A549 (cell line): ENCODE results near the gene SLC38A10. TPM values are rescaled to one million over a fixed set of nuclear protein-coding genes. Genes with fewer than 3 reads are reported as not detected.

Experiments used
- ATAC-seq, 2 experiments: fragments of 200-7000 bp in 1 of 2; fragments of >200 bp in 1 of 2; cut with Nextera tagmentation in 1 of 2; cut with Tn5 transposase in 1 of 2; 3 replicates each; pipeline versions ENCODE4 v1.8.0 to v1.9.1; 2018 to 2020; ENCODE audit warnings: mild to moderate bottlenecking in 1 of 2, moderate library complexity in 1 of 2
- CTCF ChIA-PET: fragments of 300-600 bp; sonication (Branson Sonifier 250); formaldehyde crosslinking; extraction: SDS; loops from one replicate; lab custom pipeline; 2021; ENCODE audit warnings: antibody characterized with exemption, inconsistent platforms; lab: Yijun Ruan, JAX
- POLR2A ChIA-PET: fragments of 350-600 bp; formaldehyde crosslinking; extraction: SDS; loops from one replicate; lab custom pipeline; 2021; ENCODE audit warnings: antibody characterized with exemption, inconsistent platforms; lab: Yijun Ruan, JAX
- DNase-seq, 2 experiments: peaks; one replicate each; pipeline versions ENCODE4 v3.0.0 to v3.0.0-alpha.2; 2011 to 2016; ENCODE audit warnings: low read depth in 1 of 2, low spot score in 1 of 2
- FAIRE-seq: peaks from 2 replicates; lab custom pipeline; 2011; peaks lifted over from hg19 to GRCh38; lab: Jason Lieb, UNC
- H3K27ac ChIP-seq, 2 experiments: fragments of >200 bp; sonication (Bioruptor Twin); formaldehyde crosslinking; 3 replicates each; pipeline ENCODE4 v1.5.1; 2016 to 2017
- H3K4me1 ChIP-seq: fragments of >200 bp; sonication (Bioruptor Twin); formaldehyde crosslinking; 3 replicates; pipeline ENCODE4 v1.6.1; 2016
- H3K4me2 ChIP-seq: fragments of >200 bp; sonication (Bioruptor Twin); formaldehyde crosslinking; 3 replicates; pipeline ENCODE4 v1.6.1; 2016
- H3K4me3 ChIP-seq: fragments of >200 bp; sonication (Bioruptor Twin); formaldehyde crosslinking; 3 replicates; pipeline ENCODE4 v1.5.1; 2016
- H3K9me3 ChIP-seq: fragments of >200 bp; sonication (Bioruptor Twin); formaldehyde crosslinking; 3 replicates; pipeline ENCODE4 v1.6.1; 2016
- CBX2 ChIP-seq: fragments of 200-600 bp; sonication (generic); IDR thresholded peaks from 2 replicates; pipeline ENCODE4 v1.6.1; 2016; ENCODE audit warnings: low read depth, mild to moderate bottlenecking, borderline replicate concordance
- CEBPB ChIP-seq, 2 experiments: fragments of >200 bp in 1 of 2; sonication (Bioruptor Twin) in 1 of 2; formaldehyde crosslinking in 1 of 2; IDR thresholded peaks; 2 replicates each; pipeline ENCODE4 v1.6.1; 2012 to 2016
- EHF ChIP-seq: fragments of 250-450 bp; sonication (Bioruptor Pico); IDR thresholded peaks from 2 replicates; pipeline ENCODE4 v1.5.0; 2020; ENCODE audit warnings: mild to moderate bottlenecking
- EHMT2 ChIP-seq: fragments of 200-600 bp; sonication (generic); IDR thresholded peaks from 2 replicates; pipeline ENCODE4 v1.6.1; 2016; ENCODE audit warnings: antibody characterized with exemption, low read depth, mild to moderate bottlenecking, moderate library complexity
- EP300 ChIP-seq, 2 experiments: fragments of >200 bp; sonication (Bioruptor Twin); formaldehyde crosslinking; IDR thresholded peaks; 2 replicates in 1 of 2; 3 replicates in 1 of 2; pipeline ENCODE4 v1.6.1; 2016 to 2017
- GATA3 ChIP-seq: IDR thresholded peaks from 2 replicates; pipeline ENCODE4 v1.6.1; 2012; ENCODE audit warnings: borderline replicate concordance
- HDAC2 ChIP-seq: fragments of 200-600 bp; sonication (generic); IDR thresholded peaks from 2 replicates; pipeline ENCODE4 v1.6.1; 2016
- HES2 ChIP-seq: fragments of >200 bp; sonication (Bioruptor Twin); formaldehyde crosslinking; IDR thresholded peaks from 2 replicates; pipeline ENCODE4 v1.6.1; 2016
- HEYL ChIP-seq: fragments of 250-450 bp; sonication (Bioruptor Pico); IDR thresholded peaks from 2 replicates; pipeline ENCODE4 v1.8.0; 2021; ENCODE audit warnings: mild to moderate bottlenecking, moderate library complexity
- HOXB13 ChIP-seq: fragments of 250-450 bp; sonication (Bioruptor Pico); IDR thresholded peaks from 2 replicates; pipeline ENCODE4 v1.5.0; 2020; ENCODE audit warnings: low read depth, mild to moderate bottlenecking, moderate library complexity
- HOXB5 ChIP-seq: fragments of 250-450 bp; sonication (Bioruptor Pico); IDR thresholded peaks from 2 replicates; pipeline ENCODE4 v1.5.0; 2020; ENCODE audit warnings: mild to moderate bottlenecking, moderate library complexity
- NFE2L2 ChIP-seq: fragments of 150-350 bp; conservative IDR thresholded peaks from 2 replicates; pipeline ENCODE4 v1.6.1; 2014; ENCODE audit warnings: low read length
- NR3C1 ChIP-seq: fragments of >200 bp; sonication (Bioruptor Twin); formaldehyde crosslinking; IDR thresholded peaks from 3 replicates; pipeline ENCODE4 v1.6.1; 2017
- POLR2A ChIP-seq: IDR thresholded peaks from 2 replicates; pipeline ENCODE4 v1.6.1; 2012; ENCODE audit warnings: mild to moderate bottlenecking, low read length
- SMC3 ChIP-seq: fragments of >200 bp; sonication (Bioruptor Twin); formaldehyde crosslinking; IDR thresholded peaks from 3 replicates; pipeline ENCODE4 v1.6.1; 2018; ENCODE audit warnings: inconsistent platforms
- ZC3H11A ChIP-seq: fragments of 450-650 bp; IDR thresholded peaks from 2 replicates; pipeline ENCODE4 v1.6.1; 2014; ENCODE audit warnings: antibody characterized with exemption, mild to moderate bottlenecking
- ZSCAN20 ChIP-seq: fragments of 250-450 bp; sonication (Bioruptor Pico); IDR thresholded peaks from 2 replicates; pipeline ENCODE4 v1.8.0; 2022; ENCODE audit warnings: mild to moderate bottlenecking, moderate library complexity
- WGBS: methylation state at CpG from one replicate; pipeline ENCODE4 v1.1.6; 2017; ENCODE audit errors: missing lambda C conversion rate; 5-methylcytosine and 5-hydroxymethylcytosine counted together
- polyA plus RNA-seq, 4 experiments: library from polyadenylated mRNA; depleted of rRNA in 3 of 4; stranded (reverse); fragments of >200 nt; fragmentation: RNase III in 1 of 4; extraction: RNeasy Plus Mini Kit Qiagen cat#74134 plus additional on column Dnase treatment in 1 of 4; gene quantifications; 2 replicates in 3 of 4; 3 replicates in 1 of 4; pipeline ENCODE4 v1.2.3, GENCODE V29; 2011 to 2017
- TF ChIP-seq, protein P1 (sequence below): fragments of >200 bp; sonication (Bioruptor Twin); formaldehyde crosslinking; IDR thresholded peaks from 3 replicates; pipeline ENCODE4 v1.5.1; 2016
- TF ChIP-seq, protein P2 (sequence below): fragments of 450-650 bp; IDR thresholded peaks from 2 replicates; pipeline ENCODE4 v1.6.1; 2014; ENCODE audit warnings: antibody characterized with exemption
- TF ChIP-seq, protein P3 (sequence below): IDR thresholded peaks from 2 replicates; pipeline ENCODE4 v1.6.1; 2012

The SLC38A10 gene
- polyA plus RNA-seq, 2 of the 4 experiments (the other 2 are of a cell fraction), result 35.8 to 67.4 TPM

- peak; percentile 13; the same call in 1 of the 2 replicates for TF ChIP-seq POLR2A
- no peak for TF ChIP-seq EP300 (IDR thresholded peaks at IDR 0.05)
- TF ChIP-seq HOXB13 (CRISPR knock-in tag), result no peak
These were observed 50.0 kb downstream of the SLC38A10 start (continued) for GRCh38 chr17:81245024-81245664.

GRCh38 chr17:81244358-81245023 lies 50.6 kb downstream of the SLC38A10 start:
- 88% methylated on average over 24 of the region's 24 CpGs for WGBS
- H3K4me2 ChIP-seq, result no peak overlapping the region
- TF ChIP-seq HOXB5, result 0 out of 2 replicates have a peak, but pooled peaks have one; percentile 27
- TF ChIP-seq, protein P1, sequence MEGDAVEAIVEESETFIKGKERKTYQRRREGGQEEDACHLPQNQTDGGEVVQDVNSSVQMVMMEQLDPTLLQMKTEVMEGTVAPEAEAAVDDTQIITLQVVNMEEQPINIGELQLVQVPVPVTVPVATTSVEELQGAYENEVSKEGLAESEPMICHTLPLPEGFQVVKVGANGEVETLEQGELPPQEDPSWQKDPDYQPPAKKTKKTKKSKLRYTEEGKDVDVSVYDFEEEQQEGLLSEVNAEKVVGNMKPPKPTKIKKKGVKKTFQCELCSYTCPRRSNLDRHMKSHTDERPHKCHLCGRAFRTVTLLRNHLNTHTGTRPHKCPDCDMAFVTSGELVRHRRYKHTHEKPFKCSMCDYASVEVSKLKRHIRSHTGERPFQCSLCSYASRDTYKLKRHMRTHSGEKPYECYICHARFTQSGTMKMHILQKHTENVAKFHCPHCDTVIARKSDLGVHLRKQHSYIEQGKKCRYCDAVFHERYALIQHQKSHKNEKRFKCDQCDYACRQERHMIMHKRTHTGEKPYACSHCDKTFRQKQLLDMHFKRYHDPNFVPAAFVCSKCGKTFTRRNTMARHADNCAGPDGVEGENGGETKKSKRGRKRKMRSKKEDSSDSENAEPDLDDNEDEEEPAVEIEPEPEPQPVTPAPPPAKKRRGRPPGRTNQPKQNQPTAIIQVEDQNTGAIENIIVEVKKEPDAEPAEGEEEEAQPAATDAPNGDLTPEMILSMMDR, result no peak
- H3K9me3 ChIP-seq, result no peaks in the 10 kb centered on the region
- no peak overlapping the region for H3K4me3 ChIP-seq
- DNase-seq, result no peak
- peaks cover 12% of the 10 kb centered on the region for H3K4me1 ChIP-seq
- ATAC-seq, result peak in 1 of 2 experiments; percentile 0; a peak in 1 of 6 replicates
- FAIRE-seq, result no peak
- POLR2A ChIA-PET, result interaction anchor here (0.7 kb wide), 1 partner anchor 10 kb away, joined by 3 read pairs; no protein-coding TSS in a partner anchor
- CTCF ChIA-PET, result interaction anchor here (0.8 to 2.8 kb wide), 8 partner anchors 9 to 240 kb away, joined by 3 to 8 read pairs (median 4); no protein-coding TSS in a partner anchor
- no peak overlapping the region for H3K27ac ChIP-seq

DNA sequence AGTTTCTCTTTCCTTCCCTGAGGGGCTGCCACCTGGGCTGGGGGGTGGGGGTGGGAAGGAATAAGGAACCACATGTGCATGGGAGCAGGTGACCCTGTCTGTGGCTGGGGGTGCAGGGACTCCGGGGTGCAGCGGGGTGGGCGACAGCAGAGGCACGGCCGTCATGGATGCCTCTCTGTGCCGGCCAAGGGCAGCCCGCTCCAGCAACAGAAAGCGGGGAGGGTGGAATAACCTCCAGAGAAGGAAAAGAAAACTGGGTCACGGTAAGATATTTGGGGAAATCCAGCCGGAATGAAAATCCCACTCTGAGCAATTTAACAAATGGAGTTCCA lies 51.8 kb downstream of the SLC38A10 start:
- WGBS, result 90% methylated on average over 10 of the region's 10 CpGs
- ChIA-PET CTCF (interaction anchor here (1.5 to 2.5 kb wide), 3 partner anchors 10 to 242 kb away, joined by 5 to 11 read pairs (median 5); no protein-coding TSS in a partner anchor), POLR2A (no interaction called here)
- Histone ChIP-seq H3K4me3 (no peak overlapping the region), H3K9me3 (no peaks in the 10 kb centered on the region), H3K4me1 (peaks cover 12% of the 10 kb centered on the region), H3K4me2 (no peak overlapping the region), H3K27ac (no peak overlapping the region)
- no peak for ATAC-seq
- no peak for DNase-seq
- no peak for FAIRE-seq
- TF ChIP-seq SMC3 (no peak), EHMT2 (no peak), CBX2 (no peak), HEYL (CRISPR knock-in tag) (no peak), HDAC2 (no peak), NR3C1 (no peak), ZC3H11A (no peak), NFE2L2 (no peak), ZSCAN20 (CRISPR knock-in tag) (no peak), CEBPB (IDR thresholded peaks at IDR 0.05) (no peak), GATA3 (no peak), EHF (CRISPR knock-in tag) (no peak), HES2 (no peak)
- TF ChIP-seq, protein P2, sequence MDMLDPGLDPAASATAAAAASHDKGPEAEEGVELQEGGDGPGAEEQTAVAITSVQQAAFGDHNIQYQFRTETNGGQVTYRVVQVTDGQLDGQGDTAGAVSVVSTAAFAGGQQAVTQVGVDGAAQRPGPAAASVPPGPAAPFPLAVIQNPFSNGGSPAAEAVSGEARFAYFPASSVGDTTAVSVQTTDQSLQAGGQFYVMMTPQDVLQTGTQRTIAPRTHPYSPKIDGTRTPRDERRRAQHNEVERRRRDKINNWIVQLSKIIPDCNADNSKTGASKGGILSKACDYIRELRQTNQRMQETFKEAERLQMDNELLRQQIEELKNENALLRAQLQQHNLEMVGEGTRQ, result no peak
- TF ChIP-seq, protein P1, result no peak
- TF ChIP-seq, protein P3, sequence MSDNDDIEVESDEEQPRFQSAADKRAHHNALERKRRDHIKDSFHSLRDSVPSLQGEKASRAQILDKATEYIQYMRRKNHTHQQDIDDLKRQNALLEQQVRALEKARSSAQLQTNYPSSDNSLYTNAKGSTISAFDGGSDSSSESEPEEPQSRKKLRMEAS, result no peak
- TF ChIP-seq, all 56 proteins: peak for 0
